Neural cell (in vitro differentiated cells): ENCODE results near the gene FBXO42.

Experiments
- CTCF ChIP-seq: fragments of 450-650 bp; IDR thresholded peaks from 2 replicates; pipeline ENCODE4 v1.5.1; 2014; ENCODE audit warnings: antibody characterized with exemption, mild to moderate bottlenecking, moderate library complexity; ENCODE audit not compliant: poor library complexity, severe bottlenecking
- EZH2 ChIP-seq: fragments of 200-600, 300-800 bp; shearing (Covaris generic), sonication (generic); IDR thresholded peaks from 2 replicates; pipeline ENCODE4 v1.6.1; 2014; ENCODE audit warnings: antibody characterized with exemption, low read length, borderline replicate concordance, mild to moderate bottlenecking; ENCODE audit not compliant: insufficient read depth, poor library complexity, severe bottlenecking
- MXI1 ChIP-seq: fragments of 450-650 bp; conservative IDR thresholded peaks from 2 replicates; pipeline ENCODE4 v1.6.1; 2014; ENCODE audit warnings: antibody characterized with exemption, mild to moderate bottlenecking; ENCODE audit not compliant: poor library complexity, severe bottlenecking
- POLR2AphosphoS5 ChIP-seq: IDR thresholded peaks from 2 replicates; pipeline ENCODE4 v1.6.1; 2012
- RAD21 ChIP-seq: fragments of 450-650 bp; conservative IDR thresholded peaks from 2 replicates; pipeline ENCODE4 v1.6.1; 2014; ENCODE audit warnings: antibody characterized with exemption, mild to moderate bottlenecking, moderate library complexity

- TF ChIP-seq POLR2AphosphoS5 (no peak), CTCF (no peak), MXI1 (no peak), RAD21 (no peak), EZH2 (no peak)
Observed at GRCh38 chr1:16326833-16327404, 25.4 kb downstream of the FBXO42 start.
